GM19455 (cell line): ENCODE results near the gene H6PD.

Experiments
- ATAC-seq: cut with Tn5 transposase; IDR thresholded peaks from one replicate; pipeline ENCODE4 v1.9.1; 2021; ENCODE audit not compliant: unreplicated experiment

Gene H6PD

DNA sequence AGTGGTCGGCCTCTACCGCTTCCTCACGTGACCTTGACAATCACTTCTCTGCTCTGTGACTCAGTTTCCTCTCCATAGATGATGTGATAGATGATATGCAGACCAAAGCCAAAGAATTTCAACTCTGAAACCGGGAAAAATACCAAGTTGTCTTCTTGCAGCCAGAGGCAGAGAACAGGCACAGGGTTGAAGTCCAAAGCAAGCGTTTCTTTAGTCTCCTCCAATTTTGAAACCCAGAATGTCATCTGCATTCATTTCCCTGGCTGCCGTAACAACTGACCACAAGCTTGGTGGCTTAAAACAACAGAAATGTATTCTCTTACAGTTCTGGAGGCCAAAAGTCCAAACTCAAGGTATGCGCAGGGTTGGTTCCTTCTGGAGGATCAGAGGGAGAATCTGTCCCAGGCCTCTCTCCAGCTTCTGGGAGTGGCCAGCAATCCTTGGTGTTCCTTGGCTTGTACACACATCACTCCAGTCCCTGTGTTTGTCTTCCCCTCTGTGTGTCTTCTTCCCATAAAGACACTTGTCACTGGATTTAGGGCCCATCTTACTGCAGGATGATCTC lies 30.3 kb upstream of the H6PD start:
- no peak for ATAC-seq

DNA sequence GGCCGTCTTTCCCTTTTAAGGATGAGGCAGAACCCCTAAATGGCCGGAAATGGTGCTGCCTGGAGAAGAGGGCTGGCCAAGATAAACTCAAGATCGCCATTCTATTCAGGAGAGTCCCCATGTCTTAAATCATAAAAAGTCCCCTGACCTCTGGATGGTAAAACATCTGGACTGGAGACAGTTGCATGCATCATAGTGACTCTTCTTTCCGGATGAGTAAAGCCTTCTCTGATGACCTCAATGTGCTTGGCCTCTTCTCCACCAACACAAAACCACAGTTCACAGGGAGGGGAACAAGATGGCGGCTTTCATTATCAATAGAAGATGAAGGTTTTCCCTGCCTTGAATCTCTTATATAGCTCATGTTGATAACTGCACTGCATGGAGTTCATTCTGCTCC lies 27.5 kb upstream of the H6PD start:
- ATAC-seq, result no peak

DNA sequence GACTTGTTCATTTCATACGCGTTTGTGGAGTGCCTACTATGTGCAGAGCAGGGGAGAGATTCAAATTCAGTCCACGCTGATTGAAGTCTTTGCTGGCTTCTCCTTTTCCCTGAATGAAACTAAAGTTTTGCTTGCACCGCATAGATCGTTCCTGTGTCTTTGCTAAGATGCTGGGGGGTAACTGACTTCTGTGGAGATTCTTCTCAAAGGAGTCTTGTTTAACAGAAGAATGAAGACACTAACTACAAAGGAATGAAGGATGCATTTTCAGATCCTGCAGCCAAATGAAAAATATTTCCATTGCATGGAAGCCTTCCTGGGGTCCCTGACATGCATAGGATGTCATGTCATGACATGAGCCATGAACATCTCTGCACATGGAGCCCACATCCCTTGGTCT lies 26.9 kb upstream of the H6PD start:
- ATAC-seq, result no peak

DNA sequence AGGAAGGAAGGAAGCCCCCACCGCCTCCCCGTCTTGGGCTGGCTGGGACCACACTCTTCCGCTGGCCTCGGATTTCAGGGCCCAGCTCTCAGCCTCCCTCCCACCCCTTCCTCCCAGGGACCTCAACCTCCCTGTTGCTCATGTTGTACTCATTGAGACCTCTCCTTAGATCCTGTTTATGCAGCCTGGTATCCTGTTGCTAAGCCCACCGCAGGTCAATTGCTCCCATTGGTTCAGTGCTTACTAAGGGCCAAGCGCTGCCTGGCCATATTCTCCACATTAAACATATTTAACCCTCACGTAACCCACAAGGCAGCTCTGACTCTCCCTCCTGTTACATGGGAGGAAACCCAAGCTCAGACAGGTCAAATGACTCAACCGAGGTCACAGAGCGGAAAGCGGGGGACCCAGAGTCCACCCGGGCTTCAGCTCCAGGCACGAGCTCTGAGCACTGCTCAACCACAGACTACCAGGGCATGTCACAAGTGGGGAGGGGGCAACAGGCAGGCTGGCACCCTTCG lies 23.2 kb upstream of the H6PD start:
- no peak for ATAC-seq

DNA sequence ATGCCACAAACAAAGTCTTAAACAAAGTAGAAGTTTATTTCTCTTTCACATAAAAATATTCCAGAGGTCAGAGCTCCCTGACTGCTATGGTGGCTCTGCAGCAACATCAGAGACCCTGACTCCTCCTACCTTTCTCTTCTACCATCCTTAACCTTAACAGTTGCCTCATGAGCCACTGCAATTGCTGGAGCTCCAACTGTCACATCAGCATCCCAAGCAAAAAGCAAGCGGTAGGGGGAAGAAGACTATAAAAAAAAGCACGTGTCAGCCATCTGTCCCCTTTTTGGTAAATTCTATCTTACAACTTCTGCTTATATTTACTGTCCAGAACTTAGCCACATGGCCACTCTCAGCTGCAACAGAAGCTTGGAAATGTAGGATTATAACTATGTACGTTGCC lies 21.8 kb upstream of the H6PD start:
- no peak for ATAC-seq

DNA sequence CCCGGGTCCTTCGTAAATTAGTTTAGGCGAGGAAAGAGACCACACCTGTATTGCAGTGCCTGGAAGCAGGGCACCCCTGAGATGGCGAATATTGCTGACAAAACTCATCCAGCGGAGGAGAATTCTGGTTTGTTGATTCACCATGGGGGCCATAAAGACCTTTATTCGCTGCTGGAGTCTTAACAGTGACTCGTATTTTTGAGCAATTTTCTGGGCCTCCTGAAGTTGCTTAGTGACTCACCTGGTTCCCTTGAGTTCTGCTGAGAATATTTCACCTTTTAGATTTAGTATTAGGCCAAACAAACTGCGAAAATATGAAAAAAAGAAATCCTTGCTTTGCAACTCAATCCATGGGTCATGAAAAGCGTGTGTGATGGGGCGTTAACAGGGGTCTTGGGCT lies 20.6 kb upstream of the H6PD start:
- no peak for ATAC-seq

DNA sequence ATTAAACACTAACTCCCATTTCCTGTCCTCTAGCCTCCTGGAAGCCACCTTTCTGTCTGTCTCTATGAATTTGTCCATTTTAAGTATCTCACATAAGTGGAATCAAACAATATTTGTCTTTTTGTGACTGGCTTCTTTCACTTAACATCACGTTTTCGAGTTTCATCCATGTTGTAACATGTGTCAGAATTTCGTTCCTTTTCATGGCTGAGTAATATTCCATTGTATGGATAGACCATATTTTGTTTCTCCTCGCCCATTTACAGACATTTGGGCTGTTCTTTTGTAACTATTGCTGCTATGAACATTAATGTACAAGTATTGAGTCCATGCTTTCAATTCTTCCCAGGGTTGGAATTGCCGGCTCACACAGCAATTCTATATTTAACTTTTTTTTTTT lies 15.7 kb upstream of the H6PD start:
- no peak for ATAC-seq

DNA sequence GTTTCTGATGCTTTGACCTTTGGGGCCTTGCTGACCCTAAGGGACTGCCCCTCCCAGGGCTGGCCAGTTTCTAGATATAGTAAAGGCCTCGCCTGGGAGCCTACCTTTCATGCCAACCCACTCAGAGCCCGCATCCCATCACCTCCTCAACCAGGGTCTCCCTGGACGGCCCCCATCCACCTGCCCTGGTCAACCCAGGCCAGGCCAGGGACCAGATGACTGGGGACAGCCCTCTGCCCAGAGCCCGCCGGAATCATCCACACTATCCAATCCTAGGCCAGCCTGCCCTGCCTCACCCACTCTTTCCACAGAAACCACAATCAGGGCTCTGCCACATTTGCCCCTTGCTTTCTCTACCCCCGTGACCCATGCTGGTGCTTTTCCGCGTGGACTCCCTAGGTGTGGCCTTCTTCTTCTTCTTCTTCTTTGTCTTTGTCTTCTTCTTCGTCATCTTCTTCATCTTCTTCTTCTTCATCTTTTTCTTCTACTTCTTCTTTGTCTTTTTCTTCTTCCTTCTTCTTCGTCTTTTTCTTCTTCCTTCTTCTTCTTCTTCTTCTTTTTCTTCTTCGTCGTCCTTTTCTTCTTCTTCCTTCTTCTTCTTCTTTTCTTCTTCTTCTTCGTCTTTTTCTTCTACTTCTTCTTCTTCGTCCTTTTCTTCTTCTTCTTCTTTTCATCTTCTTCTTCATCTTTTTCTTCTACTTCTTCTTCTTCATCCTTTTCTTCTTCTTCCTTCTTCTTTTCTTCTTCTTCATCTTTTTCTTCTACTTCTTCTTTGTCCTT lies 11.5 kb upstream of the H6PD start:
- ATAC-seq, result no peak

DNA sequence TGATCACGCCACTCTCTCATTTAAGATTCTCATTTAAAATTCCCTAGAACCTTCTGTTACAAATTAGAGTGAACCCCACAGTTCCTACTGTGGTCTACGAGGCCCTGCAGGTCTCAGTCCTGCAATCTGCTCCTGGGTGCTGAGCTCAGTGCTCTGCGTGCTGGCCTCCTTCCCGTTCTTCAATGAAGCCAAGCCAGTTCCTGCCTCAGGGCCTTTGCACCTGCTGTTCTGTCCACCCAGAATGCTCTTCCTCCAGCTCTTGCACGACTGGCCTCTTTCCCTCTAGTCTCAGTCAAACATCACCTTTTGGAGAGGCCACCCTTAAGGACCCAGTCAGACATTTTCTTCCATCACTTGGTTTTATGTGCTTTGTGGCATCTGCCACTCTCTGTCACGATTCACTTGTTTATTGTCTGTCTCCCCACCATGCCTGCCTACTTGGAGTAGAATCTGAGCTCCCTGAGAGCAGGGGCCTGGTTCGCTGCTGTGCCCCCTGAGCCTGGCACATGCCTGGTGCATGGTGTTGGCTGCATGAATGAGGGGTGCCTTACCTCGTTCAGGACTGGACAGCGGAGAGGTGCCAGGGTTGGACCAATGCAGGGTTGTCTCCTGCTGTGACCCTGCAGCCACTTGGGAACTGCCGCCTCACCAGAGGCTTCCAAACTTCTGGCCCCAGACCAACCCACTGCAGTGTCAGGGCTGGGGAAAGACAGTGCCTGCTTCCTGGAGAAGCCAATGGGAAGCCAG lies 9.7 kb upstream of the H6PD start:
- ATAC-seq, result no peak

DNA sequence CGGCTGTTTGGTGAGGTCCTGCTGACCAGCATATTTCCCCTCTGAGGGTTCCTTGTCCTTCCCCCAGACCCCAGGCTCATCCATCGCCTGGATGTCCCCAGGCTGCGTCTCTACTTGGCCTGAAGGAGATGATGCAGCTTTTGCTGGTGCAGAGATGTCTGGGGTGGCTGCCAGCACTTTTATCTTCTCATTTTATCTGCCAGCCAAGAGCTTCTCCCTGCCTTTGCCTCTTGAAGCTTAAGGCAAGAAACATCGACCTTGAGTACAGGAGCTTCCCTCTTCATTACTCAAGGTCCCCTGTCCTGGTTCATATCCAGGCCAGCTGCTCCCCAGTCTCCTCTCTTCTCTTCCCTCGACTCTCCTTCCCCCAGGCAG lies 9.2 kb upstream of the H6PD start:
- ATAC-seq, result no peak

DNA sequence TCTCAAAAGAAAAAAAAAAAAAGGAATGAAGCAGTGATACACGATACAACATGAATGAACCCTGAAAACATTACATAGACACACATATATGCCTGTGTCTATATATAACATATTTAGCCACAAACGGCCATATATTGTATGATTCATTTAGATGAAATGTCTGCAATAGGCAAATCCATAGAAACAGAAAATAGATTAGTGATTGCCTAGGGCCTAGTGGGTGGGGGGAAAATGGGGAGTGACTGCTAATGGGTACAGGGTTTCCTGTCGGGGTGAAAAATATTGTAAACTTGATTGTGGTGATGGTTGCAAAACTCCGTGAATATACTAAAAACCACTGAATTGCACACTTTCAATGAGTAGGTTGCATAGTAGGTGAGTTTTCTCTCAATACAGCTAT lies 6.0 kb upstream of the H6PD start:
- ATAC-seq, result no peak

DNA sequence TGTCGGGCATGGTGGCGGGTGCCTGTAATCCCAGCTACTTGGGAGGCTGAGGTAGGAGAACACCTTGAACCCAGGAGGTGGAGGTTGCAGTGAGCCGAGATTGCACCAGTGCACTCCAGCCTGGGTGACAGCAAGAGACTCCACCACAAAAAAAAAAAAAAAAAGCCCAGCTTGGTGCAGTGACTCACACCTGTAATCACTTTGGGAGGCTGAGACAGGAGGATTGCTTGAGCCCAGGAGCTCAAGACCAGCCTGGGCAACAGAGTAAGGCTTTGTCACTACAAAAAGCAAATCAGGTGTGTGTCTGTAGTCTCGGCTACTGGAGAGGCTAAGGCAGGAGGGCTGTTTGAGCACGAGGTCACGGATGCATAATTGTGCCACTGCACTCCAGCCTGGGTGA lies 5.0 kb upstream of the H6PD start:
- no peak for ATAC-seq

DNA sequence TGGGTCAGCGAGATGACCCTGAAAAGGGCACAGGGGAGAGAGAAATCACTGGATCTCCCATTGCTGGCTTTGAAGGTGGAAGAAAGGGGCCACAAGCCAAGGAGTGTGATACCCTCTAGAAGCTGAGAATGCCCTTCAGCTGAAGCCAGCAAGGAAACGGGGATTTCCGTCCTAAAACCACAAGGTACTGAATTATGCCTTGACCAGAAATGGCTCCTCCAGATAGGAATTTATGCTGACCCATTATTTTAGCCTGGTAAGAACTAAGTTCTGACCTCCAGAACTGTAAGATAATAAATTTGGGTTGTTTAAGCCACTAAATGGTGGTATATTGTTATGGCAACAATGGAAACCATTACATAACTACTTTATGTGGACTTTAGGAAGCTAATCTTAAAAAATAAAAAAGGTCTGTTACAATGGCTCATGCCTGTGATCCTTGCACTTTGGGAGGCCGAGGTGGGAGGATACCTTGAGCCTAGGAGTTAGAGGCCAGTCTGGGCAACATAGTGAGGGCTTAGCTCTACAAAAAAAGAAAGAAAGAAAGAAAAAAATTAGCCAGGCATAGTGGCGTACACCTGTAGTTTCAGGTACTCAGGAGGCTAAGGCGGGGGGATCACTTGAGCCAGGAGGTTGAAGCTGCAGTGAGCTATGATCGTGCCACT lies 3.6 kb upstream of the H6PD start:
- no peak for ATAC-seq

DNA sequence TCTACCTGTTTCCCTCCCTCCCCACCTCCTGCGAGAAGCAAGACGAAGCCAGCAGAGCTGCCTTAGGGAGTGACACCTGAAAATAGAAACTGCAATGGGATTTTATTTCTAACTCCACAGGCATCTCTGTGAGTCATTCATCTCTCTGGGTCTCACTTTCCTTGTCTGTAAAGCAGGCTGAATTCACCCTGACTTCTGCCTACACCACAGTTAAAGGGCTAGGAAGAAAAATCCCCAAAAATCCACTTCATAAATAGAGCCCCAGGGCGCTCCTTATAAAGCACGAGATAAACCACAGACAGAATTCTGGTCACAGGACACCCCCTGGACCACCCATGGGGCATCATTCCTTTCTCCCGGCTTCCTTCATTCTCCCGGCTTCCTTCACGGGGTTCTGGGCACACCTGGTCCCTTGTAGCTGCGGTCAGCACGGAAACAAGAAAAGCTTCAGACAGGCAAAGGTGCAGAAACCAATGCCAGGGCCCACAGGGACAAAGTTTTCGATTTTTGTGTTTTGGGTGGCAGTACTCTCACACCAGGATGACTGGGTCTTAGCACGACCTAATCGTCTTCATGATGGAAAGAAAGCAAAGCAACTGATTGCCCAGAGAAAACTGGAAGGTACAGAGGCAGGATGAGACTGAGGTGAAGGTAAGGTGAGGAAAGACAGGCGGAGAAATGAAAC lies 2.8 kb upstream of the H6PD start:
- ATAC-seq, result no peak

DNA sequence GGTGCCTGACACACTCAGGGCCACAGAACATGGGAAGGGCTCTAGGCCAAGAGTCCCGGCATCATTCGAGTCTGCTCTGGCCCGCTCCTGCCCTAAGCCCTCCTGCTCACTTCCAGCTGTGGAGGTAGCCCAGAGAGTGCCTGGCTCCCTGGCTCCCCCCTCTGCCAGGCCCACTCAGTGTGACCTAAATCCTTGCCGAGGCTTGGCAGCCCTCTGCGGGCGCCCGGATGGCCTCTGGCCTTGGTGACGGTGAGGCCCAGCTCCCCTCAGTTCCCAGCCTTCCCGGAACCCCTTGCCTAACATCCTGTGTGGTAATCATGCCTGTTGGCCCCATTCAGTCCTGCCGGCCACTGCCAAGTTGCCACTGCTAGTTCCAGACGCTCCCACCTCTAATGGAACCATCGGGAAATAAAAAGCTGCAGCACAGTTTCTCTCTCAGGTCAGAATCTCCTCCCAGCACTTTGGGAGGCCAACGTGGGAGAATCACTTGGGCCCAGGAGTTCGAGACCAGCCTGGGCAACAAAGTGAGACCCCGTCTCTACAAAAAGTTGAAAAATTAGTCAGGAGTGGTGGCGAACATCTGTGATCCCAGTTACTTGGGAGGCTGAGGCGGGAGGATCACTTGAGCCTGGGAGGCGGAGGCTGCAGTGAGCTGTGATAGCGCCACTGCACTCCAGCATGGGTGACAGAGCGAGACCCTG lies 1.2 kb upstream of the H6PD start:
- no peak for ATAC-seq

DNA sequence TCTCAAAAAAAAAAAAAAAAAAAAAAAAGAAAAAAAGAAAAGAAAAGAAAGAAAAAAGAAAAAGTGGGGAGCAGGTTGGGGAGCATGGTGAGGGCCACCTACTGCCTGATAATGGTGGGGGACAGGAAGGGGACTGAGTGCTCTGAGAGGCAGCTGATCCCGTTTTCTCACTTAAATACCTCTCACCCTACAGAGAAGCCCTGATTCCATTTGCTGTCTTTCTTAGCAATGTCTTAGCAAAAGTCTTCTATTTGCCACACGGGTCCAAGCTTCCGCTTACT lies 692 bp upstream of the H6PD start:
- ATAC-seq, result no peak

DNA sequence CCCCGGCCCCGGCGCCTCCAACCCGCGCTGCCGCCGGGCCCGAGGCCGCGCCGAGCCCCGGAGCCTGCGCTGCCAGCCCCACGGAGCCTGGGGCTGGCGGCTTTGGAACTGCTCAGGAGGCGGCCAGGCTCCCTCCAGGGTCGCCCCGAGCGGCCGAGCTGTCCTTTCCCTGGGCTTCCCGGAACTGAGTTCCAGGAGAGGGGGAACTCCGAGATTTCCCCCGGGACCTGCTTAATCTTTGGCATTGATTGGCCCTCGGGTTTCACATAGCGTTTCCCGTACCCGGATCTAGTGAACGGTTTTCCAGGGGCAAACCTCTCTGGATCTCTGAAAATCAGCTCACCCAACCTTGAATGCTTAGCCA lies 504 bp downstream of the H6PD start:
- no peak for ATAC-seq

DNA sequence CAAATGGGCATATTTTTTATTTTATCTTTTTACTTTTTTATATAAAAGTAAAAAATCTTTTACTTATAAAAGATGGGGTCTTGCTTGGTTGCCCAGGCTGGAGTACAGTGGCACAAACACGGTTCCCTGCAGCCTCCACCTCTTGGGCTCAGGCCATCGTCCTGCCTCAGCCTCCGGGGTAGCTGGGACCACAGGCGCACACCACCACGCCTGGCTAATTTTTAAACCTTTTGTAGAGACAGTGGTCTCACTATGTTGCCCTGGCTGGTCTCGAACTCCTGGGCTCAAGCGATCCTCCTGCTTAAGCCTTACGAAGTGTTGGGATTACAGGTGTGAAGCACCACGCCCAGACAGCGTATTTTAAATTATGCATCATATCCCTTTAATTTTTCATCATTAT lies 986 bp downstream of the H6PD start:
- ATAC-seq, result no peak

DNA sequence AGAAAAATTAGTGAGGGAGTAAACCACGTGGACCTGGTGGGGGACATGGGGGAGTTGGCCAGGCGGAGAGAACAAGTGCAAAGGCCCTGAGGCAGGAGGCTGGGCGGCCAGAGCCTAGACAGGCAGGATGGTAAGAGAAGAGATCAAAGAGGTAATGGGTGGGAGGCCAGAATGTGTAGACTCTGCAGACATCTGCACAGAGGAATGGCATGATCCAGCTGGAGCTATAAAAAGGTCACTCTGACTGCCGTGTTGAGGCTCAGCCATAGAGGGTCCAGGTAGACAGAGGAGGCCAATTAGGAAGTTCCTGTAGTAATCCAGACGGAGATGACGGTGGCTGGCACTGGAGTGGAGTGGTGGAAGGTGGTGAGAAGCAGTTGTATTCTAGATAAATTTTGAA lies 3.6 kb downstream of the H6PD start:
- no peak for ATAC-seq

DNA sequence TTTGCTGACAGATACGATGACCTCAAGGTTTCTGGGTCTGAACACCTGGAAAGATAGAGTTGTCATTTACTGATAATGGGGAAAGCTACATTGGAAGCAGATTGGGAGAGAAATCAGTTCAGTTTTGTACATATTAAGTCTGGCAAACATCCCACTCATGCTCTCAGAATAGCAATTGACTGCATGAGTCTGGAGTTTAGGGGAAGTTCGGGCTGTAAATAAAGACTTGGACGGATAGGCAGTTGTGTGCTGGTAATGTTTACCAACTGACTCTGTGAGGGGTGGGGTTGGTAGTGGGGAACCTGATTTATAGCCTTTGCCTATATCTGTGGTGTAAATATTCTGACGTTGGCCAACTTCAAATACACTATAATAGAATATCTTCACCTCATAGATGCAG lies 4.0 kb downstream of the H6PD start:
- no peak for ATAC-seq
